Lower leg skin (tissue), 4 donors: Measurements from ENCODE around the gene CARS1. TPM values are rescaled to one million over a fixed set of nuclear protein-coding genes. Genes with fewer than 3 reads are reported as not detected.
A peak's percentile ranks its signal among the peaks of the same experiment; 100 is the strongest.

ENCODE experiments used
- DNase-seq, 2 donors: peaks; one replicate each; pipeline ENCODE4 v3.0.0-alpha.2; 2019; ENCODE audit warnings: low spot score in 2 of 2
- H3K4me3 ChIP-seq: fragments of 200-600 bp; sonication (generic); 2 replicates; pipeline ENCODE4 v1.5.1; 2017; ENCODE audit warnings: mild to moderate bottlenecking, low read depth; ENCODE audit not compliant: poor library complexity, severe bottlenecking
- CTCF ChIP-seq, 3 donors: fragments of 450-650 bp; IDR thresholded peaks; one replicate each; pipeline ENCODE4 v1.5.1; 2016; ENCODE audit warnings: antibody characterized with exemption in 3 of 3, mild to moderate bottlenecking in 3 of 3, moderate library complexity in 2 of 3
- POLR2A ChIP-seq, 2 donors: fragments of 450-650 bp; IDR thresholded peaks; one replicate each; pipeline ENCODE4 v1.6.1; 2016 to 2017; ENCODE audit warnings: antibody characterized with exemption in 2 of 2, mild to moderate bottlenecking in 1 of 2, moderate library complexity in 1 of 2
- WGBS, 2 donors: methylation state at CpG; one replicate each; pipeline ENCODE4 v1.1.5; 2018; 5-methylcytosine and 5-hydroxymethylcytosine counted together
- intact Hi-C: fragments of 100-400 bp; cut with DNase I; formaldehyde crosslinking; loops from one replicate; pipeline ENCODE4 v1.15.0; 2023; ENCODE audit warnings: low total_unique reads
- total RNA-seq, 4 donors: library from RNA; depleted of rRNA; stranded (reverse); fragments of >200 nt; gene quantifications; one replicate each; pipeline ENCODE4 v1.1.0, GENCODE V29; 2016

Gene CARS1
- total RNA-seq, 4 donors from 2014 or later, result 56.7 to 63.0 (median 60.7) TPM

- intact Hi-C loops, result no loop called here
- DNase-seq, result peak in 1 of 2 donors; percentile 70
- no peak overlapping the region for H3K4me3 ChIP-seq
- no peak for TF ChIP-seq POLR2A (IDR thresholded peaks at IDR 0.05)
- TF ChIP-seq CTCF (IDR thresholded peaks at IDR 0.05), result no peak
- WGBS, 2 donors, result 89% methylated on average over 4 of the region's 4 CpGs
Measured at GRCh38 chr11:2975594-2975993, 81.6 kb downstream of the CARS1 start.

- intact Hi-C loops, result no loop called here
- H3K4me3 ChIP-seq, result no peak overlapping the region
- 92 to 94% methylated on average over 3 of the region's 3 CpGs for WGBS, 2 donors
- no peak for DNase-seq
- no peak for TF ChIP-seq POLR2A (IDR thresholded peaks at IDR 0.05)
- TF ChIP-seq CTCF (IDR thresholded peaks at IDR 0.05), result no peak
Measured at GRCh38 chr11:2974272-2974671, 83.0 kb downstream of the CARS1 start.

- DNase-seq, result no peak
- TF ChIP-seq POLR2A (IDR thresholded peaks at IDR 0.05) (no peak), CTCF (IDR thresholded peaks at IDR 0.05) (no peak)
- intact Hi-C loops, result no loop called here
- no peak overlapping the region for H3K4me3 ChIP-seq
- WGBS, 2 donors, result 70 to 79% methylated on average over 6 of the region's 6 CpGs
Measured at GRCh38 chr11:2968341-2968900, 88.8 kb downstream of the CARS1 start.

- TF ChIP-seq POLR2A (IDR thresholded peaks at IDR 0.05) (no peak), CTCF (IDR thresholded peaks at IDR 0.05) (no peak)
- no peak for DNase-seq
- H3K4me3 ChIP-seq, result no peak overlapping the region
- intact Hi-C loops, result no loop called here
- WGBS, 2 donors, result 84 to 92% methylated on average over 4 of the region's 4 CpGs
Measured at GRCh38 chr11:2964782-2965181, 92.4 kb downstream of the CARS1 start.

GRCh38 chr11:2963761-2964160 lies 93.5 kb downstream of the CARS1 start:
- intact Hi-C loops, result no loop called here
- no peak for DNase-seq
- WGBS, 2 donors, result 94 to 98% methylated on average over 6 of the region's 6 CpGs
- TF ChIP-seq CTCF (IDR thresholded peaks at IDR 0.05) (no peak), POLR2A (IDR thresholded peaks at IDR 0.05) (no peak)
- H3K4me3 ChIP-seq, result no peak overlapping the region

- no peak overlapping the region for H3K4me3 ChIP-seq
- intact Hi-C loops, result no loop called here
- no peak for DNase-seq
- no peak for TF ChIP-seq CTCF (IDR thresholded peaks at IDR 0.05)
- no peak for TF ChIP-seq POLR2A (IDR thresholded peaks at IDR 0.05)
- 82 to 83% methylated on average over 7 of the region's 7 CpGs for WGBS, 2 donors
Measured at GRCh38 chr11:2963112-2963754, 94.0 kb downstream of the CARS1 start.
